Measurements from ENCODE around the gene CDA. TPM values are rescaled to one million over a fixed set of nuclear protein-coding genes. Genes with fewer than 3 reads are reported as not detected.

Gene CDA
- total and polyA plus RNA-seq, 2 experiments from 2014 or later: 2.5 to 13.6 TPM

- H3K79me2 ChIP-seq (replicated peaks; ENCODE audit: insufficient read depth): no peaks in the 10 kb centered on the region
- H3K36me3 Mint-ChIP-seq (ENCODE audit: low read depth): peaks cover 43% of the 10 kb centered on the region
- no peak overlapping the region for H3K4me3 ChIP-seq
- peaks cover 6% of the 10 kb centered on the region; the same call in 1 of the 2 replicates for H4K20me1 ChIP-seq (replicated peaks; ENCODE audit: insufficient read depth)
- H3K4me3 Mint-ChIP-seq: no peak overlapping the region
- H3K4me2 ChIP-seq: no peak overlapping the region
- H3K4me1 Mint-ChIP-seq: no peaks in the 10 kb centered on the region
- H3K27ac ChIP-seq (ENCODE audit: low read depth): no peak overlapping the region
- peaks cover 3% of the 10 kb centered on the region; the same call in 1 of the 2 replicates for H3F3A ChIP-seq (replicated peaks; ENCODE audit: low read depth)
- H3K4me1 ChIP-seq (ENCODE audit: insufficient read depth): no peaks in the 10 kb centered on the region
- TF ChIP-seq ZNF462 (CRISPR knock-in tag; IDR thresholded peaks at IDR 0.05): no peak
- no peak for TF ChIP-seq ETS1 (IDR thresholded peaks at IDR 0.05)
- TF ChIP-seq REST (IDR thresholded peaks at IDR 0.05; ENCODE audit: unreplicated experiment): no peak
- H2AFZ ChIP-seq: no peak overlapping the region
- no peaks in the 10 kb centered on the region for H3K9me2 ChIP-seq (ENCODE audit: insufficient read depth)
- H3K36me3 ChIP-seq (ENCODE audit: insufficient read depth): peaks cover 24% of the 10 kb centered on the region; the same call in 1 of the 2 replicates
- ATAC-seq (no peak), DNase-seq (ENCODE audit: low spot score) (no peak)
- H3K27ac Mint-ChIP-seq: no peak overlapping the region
- H3K27me3 Mint-ChIP-seq (ENCODE audit: insufficient read depth, low read depth, poor library complexity): no peaks in the 10 kb centered on the region
- no peaks in the 10 kb centered on the region for H3K9me3 Mint-ChIP-seq
- no peaks in the 10 kb centered on the region for H3K27me3 ChIP-seq (ENCODE audit: insufficient read depth)
These were observed 59.5 kb downstream of the CDA start for GRCh38 chr1:20648438-20648837.

Data from GM23338 (cell line).